Activated T-cell treated with anti-CD3 and anti-CD28 coated beads, Interleukin-2, amount 50 U/mL, for 4 hours (primary cell): ENCODE results near the gene CLEC16A. TPM values are rescaled to one million over a fixed set of nuclear protein-coding genes. Genes with fewer than 3 reads are reported as not detected.
A peak's percentile ranks its signal among the peaks of the same experiment; 100 is the strongest.
"Not testable (repeated sequence)": the region's sequence is repeated elsewhere in the genome, so short reads cannot be mapped to it uniquely, and the experiment has no call there.

Experiments
- ATAC-seq, 2 donors: fragments of 200-7000 bp; cut with Tn5 transposase; one replicate each; pipeline ENCODE4 v1.10.0; 2021
- DNase-seq: peaks from one replicate; pipeline ENCODE4 v3.0.0-alpha.2; 2020
- H3K27me3 Mint-ChIP-seq: one replicate; pipeline ENCODE4 v1.8.0; 2021; ENCODE audit warnings: low read depth, mixed read lengths
- H3K36me3 Mint-ChIP-seq: one replicate; pipeline ENCODE4 v1.8.0; 2022; ENCODE audit warnings: mixed read lengths; ENCODE audit not compliant: insufficient read depth
- H3K4me1 Mint-ChIP-seq: one replicate; pipeline ENCODE4 v1.8.0; 2021; ENCODE audit warnings: low read depth, mixed read lengths
- H3K4me3 Mint-ChIP-seq: one replicate; pipeline ENCODE4 v1.8.0; 2021; ENCODE audit warnings: mild to moderate bottlenecking, moderate library complexity, mixed read lengths
- H3K9me3 Mint-ChIP-seq: one replicate; pipeline ENCODE4 v1.8.0; 2021; ENCODE audit warnings: mixed read lengths
- total RNA-seq, 3 donors: library from RNA; stranded (reverse); gene quantifications; one replicate each; pipeline ENCODE4 v1.2.1, GENCODE V29; 2021

The CLEC16A gene
- total RNA-seq, 3 donors from 2014 or later, result 25.2 to 26.4 (median 26.3) TPM

- Mint-ChIP-seq H3K27me3 (no peaks in the 10 kb centered on the region), H3K4me3 (no peak overlapping the region), H3K36me3 (no peaks in the 10 kb centered on the region), H3K4me1 (peaks cover 17% of the 10 kb centered on the region), H3K9me3 (peaks cover 7% of the 10 kb centered on the region)
- DNase-seq (no peak), ATAC-seq (no peak)
Observed at GRCh38 chr16:11218604-11218962, 274.2 kb downstream of the CLEC16A start.

DNA sequence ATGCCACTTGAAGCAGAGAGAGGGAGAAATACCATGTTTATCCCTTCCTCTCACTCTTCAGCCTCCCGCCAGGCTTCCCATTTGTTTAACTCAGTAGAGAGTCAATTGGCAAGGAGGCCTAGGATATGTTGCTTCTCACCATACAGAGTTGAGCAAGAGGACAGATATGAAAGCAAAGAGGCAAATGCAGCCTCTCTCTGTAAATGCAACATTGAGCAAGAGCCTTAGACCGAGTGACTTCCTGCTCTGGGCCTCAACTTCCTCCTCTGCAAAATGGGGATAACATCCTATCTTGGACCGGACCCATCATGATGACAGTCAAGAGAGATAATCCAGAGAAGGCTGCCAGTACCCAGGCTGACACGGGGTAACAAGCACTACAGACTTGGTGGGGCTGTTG, 274.8 kb downstream of the CLEC16A start:
- H3K36me3 Mint-ChIP-seq, result no peaks in the 10 kb centered on the region
- H3K9me3 Mint-ChIP-seq, result peaks cover 7% of the 10 kb centered on the region
- no peak for DNase-seq
- no peak overlapping the region for H3K4me3 Mint-ChIP-seq
- ATAC-seq, result no peak
- H3K4me1 Mint-ChIP-seq, result peaks cover 20% of the 10 kb centered on the region
- no peaks in the 10 kb centered on the region for H3K27me3 Mint-ChIP-seq

GRCh38 chr16:11220507-11220906, 276.1 kb downstream of the CLEC16A start:
- H3K9me3 Mint-ChIP-seq, H3K4me3 Mint-ChIP-seq, H3K27me3 Mint-ChIP-seq, DNase-seq, ATAC-seq, H3K36me3 Mint-ChIP-seq: not testable (repeated sequence)
- peaks cover 34% of the 10 kb centered on the region for H3K4me1 Mint-ChIP-seq

- peak; percentile 19 to 23 for ATAC-seq
- no peaks in the 10 kb centered on the region for H3K9me3 Mint-ChIP-seq
- H3K4me1 Mint-ChIP-seq, result peaks cover 56% of the 10 kb centered on the region
- H3K27me3 Mint-ChIP-seq, result no peaks in the 10 kb centered on the region
- peak overlapping the region; percentile 70 for H3K4me3 Mint-ChIP-seq
- DNase-seq, result peak; percentile 34
- H3K36me3 Mint-ChIP-seq, result no peaks in the 10 kb centered on the region
Observed at GRCh38 chr16:11224096-11224893, 279.9 kb downstream of the CLEC16A start.

- peak; percentile 81 to 82 for ATAC-seq
- DNase-seq, result peak; percentile 75
- Mint-ChIP-seq H3K36me3 (no peaks in the 10 kb centered on the region), H3K4me3 (peak overlapping the region; percentile 59), H3K27me3 (no peaks in the 10 kb centered on the region), H3K4me1 (peaks cover 61% of the 10 kb centered on the region), H3K9me3 (no peaks in the 10 kb centered on the region)
Observed at GRCh38 chr16:11224894-11225676, 280.7 kb downstream of the CLEC16A start.

GRCh38 chr16:11225677-11226549, 281.5 kb downstream of the CLEC16A start:
- H3K4me1 Mint-ChIP-seq, result peaks cover 62% of the 10 kb centered on the region
- H3K9me3 Mint-ChIP-seq, result no peaks in the 10 kb centered on the region
- H3K27me3 Mint-ChIP-seq, result no peaks in the 10 kb centered on the region
- H3K4me3 Mint-ChIP-seq, result peak overlapping the region; percentile 59
- no peaks in the 10 kb centered on the region for H3K36me3 Mint-ChIP-seq
- DNase-seq (no peak), ATAC-seq (no peak)

GRCh38 chr16:11229432-11229831, 285.1 kb downstream of the CLEC16A start:
- ATAC-seq (no peak), DNase-seq (no peak)
- no peaks in the 10 kb centered on the region for H3K9me3 Mint-ChIP-seq
- H3K36me3 Mint-ChIP-seq, result no peaks in the 10 kb centered on the region
- no peak overlapping the region for H3K4me3 Mint-ChIP-seq
- H3K4me1 Mint-ChIP-seq, result peaks cover 79% of the 10 kb centered on the region
- no peaks in the 10 kb centered on the region for H3K27me3 Mint-ChIP-seq

DNA sequence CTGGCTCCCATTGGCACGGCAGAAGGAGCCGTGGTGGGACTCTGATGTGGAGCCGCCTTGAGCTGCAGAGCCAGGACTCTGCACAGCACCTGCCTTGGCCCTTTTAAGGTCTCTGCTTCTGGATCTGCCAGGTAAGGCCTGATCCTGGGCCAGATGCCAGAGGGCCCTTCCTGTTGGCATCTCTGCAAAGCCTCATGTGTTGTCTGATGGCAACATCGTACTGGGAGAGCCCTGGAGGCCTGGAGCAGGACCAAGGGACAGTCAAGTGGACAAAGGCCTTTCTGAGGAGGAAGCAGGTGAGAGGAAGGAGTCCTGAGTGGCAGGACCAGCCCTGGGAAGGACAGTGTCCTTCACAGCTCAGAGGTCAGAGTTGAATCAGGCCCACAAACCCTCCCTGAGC, 285.5 kb downstream of the CLEC16A start:
- H3K27me3 Mint-ChIP-seq, result no peaks in the 10 kb centered on the region
- H3K9me3 Mint-ChIP-seq, result no peaks in the 10 kb centered on the region
- H3K4me1 Mint-ChIP-seq, result peaks cover 77% of the 10 kb centered on the region
- H3K4me3 Mint-ChIP-seq, result no peak overlapping the region
- H3K36me3 Mint-ChIP-seq, result no peaks in the 10 kb centered on the region
- no peak for DNase-seq
- no peak for ATAC-seq

DNA sequence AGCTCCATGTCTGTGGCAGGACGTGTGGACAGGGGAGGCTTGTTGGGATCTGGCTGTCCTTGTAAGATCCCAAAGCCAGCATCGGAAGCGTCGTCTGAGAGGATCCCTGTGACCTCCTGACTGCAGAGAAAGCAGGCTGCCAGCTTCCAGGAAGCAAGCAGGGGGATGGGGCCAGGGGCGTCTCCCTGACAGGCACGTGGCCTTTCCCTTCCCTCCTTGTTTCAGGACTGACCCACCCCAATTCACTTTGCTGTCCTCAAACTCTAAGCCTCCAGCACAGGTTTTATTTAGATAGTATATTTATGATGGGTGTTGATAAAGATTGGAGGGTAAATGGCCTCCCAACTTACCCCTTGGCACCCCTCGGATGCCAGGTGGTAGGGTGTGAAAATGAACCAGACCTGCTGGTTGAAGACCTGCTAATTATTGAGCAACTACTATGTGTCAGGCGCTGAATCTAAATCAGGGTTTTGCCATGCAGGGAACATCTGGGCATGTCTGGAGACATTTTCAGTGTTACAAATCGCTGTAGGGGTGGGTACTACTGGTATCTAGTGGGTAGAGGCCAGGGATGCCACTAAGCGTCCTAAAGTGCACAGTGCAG, 287.1 kb downstream of the CLEC16A start:
- no peak for DNase-seq
- Mint-ChIP-seq H3K27me3 (no peaks in the 10 kb centered on the region), H3K4me3 (peak overlapping the region; percentile 8), H3K4me1 (peaks cover 68% of the 10 kb centered on the region), H3K36me3 (no peaks in the 10 kb centered on the region), H3K9me3 (no peaks in the 10 kb centered on the region)
- ATAC-seq, result no peak

Other genes starting within 250 kb of the CLEC16A start
- not detected for gene TEKT5, start 249.6 kb upstream of the CLEC16A start, total RNA-seq
- 10 to 100 TPM; 42.4 to 52.8 (median 44.1) TPM for gene NUBP1, start 200.7 kb upstream of the CLEC16A start, total RNA-seq
- gene TVP23A, start 125.8 kb upstream of the CLEC16A start, total RNA-seq, result under 1 TPM in 2 of 3 donors, not detected in 1; 0.11 to 0.14 TPM
- 1 to 10 TPM; 2.4 to 3.6 (median 2.5) TPM for gene CIITA, start 67.4 kb upstream of the CLEC16A start, total RNA-seq
- gene DEXI, start 2.1 kb upstream of the CLEC16A start, total RNA-seq, result 10 to 100 TPM; 27.0 to 30.2 (median 29.5) TPM